DND-41 (cell line): Measurements from ENCODE around the gene ST7.

Experiments used
- ATAC-seq: fragments of 200-7000 bp; cut with Tn5 transposase; 3 replicates; pipeline ENCODE4 v1.9.1; 2021; ENCODE audit warnings: low read depth; ENCODE audit not compliant: insufficient read depth
- DNase-seq: peaks from one replicate; pipeline ENCODE4 v3.0.0-alpha.2; 2020
- H2AFZ ChIP-seq: 2 replicates; pipeline ENCODE4 v1.6.0; 2012; ENCODE audit warnings: low read depth, low read length
- H3K27ac ChIP-seq: 2 replicates; pipeline ENCODE4 v1.5.1; 2012; ENCODE audit warnings: low read length, inconsistent platforms
- H3K27me3 ChIP-seq: fragments of 200-600 bp; sonication (generic); 2 replicates; pipeline ENCODE4 v1.6.0; 2012; ENCODE audit warnings: low read length, mild to moderate bottlenecking, inconsistent platforms; ENCODE audit not compliant: insufficient read depth, poor library complexity
- H3K36me3 ChIP-seq: 2 replicates; pipeline ENCODE4 v1.5.1; 2012; ENCODE audit warnings: low read length, inconsistent platforms; ENCODE audit not compliant: insufficient read depth
- H3K4me1 ChIP-seq: 2 replicates; pipeline ENCODE4 v1.5.1; 2012; ENCODE audit warnings: mild to moderate bottlenecking, low read length; ENCODE audit not compliant: insufficient read depth
- H3K4me2 ChIP-seq: 2 replicates; pipeline ENCODE4 v1.6.0; 2012; ENCODE audit warnings: mild to moderate bottlenecking, moderate library complexity, low read length, inconsistent platforms; ENCODE audit not compliant: insufficient read depth
- H3K4me3 ChIP-seq, 2 experiments: fragments of 200-600 bp in 1 of 2; shearing (Covaris generic) in 1 of 2; 2 replicates each; pipeline ENCODE4 v1.5.1; 2012 to 2016; ENCODE audit warnings: inconsistent platforms in 2 of 2, low read length in 2 of 2, mild to moderate bottlenecking in 2 of 2, low read depth in 1 of 2, moderate library complexity in 1 of 2
- H3K79me2 ChIP-seq: 2 replicates; pipeline ENCODE4 v1.6.0; 2012; ENCODE audit warnings: low read length, inconsistent platforms; ENCODE audit not compliant: insufficient read depth
- H3K9ac ChIP-seq: 2 replicates; pipeline ENCODE4 v1.6.0; 2012; ENCODE audit warnings: low read depth, mild to moderate bottlenecking, inconsistent platforms, low read length, moderate library complexity
- H3K9me3 ChIP-seq: 2 replicates; pipeline ENCODE4 v1.5.1; 2012; ENCODE audit warnings: low read length, moderate library complexity, mild to moderate bottlenecking, inconsistent platforms; ENCODE audit not compliant: insufficient read depth, severe bottlenecking
- H4K20me1 ChIP-seq: 2 replicates; pipeline ENCODE4 v1.6.0; 2012; ENCODE audit warnings: low read length; ENCODE audit not compliant: insufficient read depth
- CTCF ChIP-seq: IDR thresholded peaks from 2 replicates; pipeline ENCODE4 v1.5.1; 2012; ENCODE audit warnings: borderline replicate concordance, low read length, moderate library complexity, mild to moderate bottlenecking; ENCODE audit not compliant: poor library complexity, severe bottlenecking; ENCODE audit errors: extremely low read depth
- EZH2 ChIP-seq: IDR thresholded peaks from 3 replicates; pipeline ENCODE4 v1.6.1; 2012; ENCODE audit warnings: borderline replicate concordance, low read depth, mild to moderate bottlenecking, moderate library complexity, low read length, inconsistent platforms; ENCODE audit not compliant: severe bottlenecking

The ST7 gene

DNA sequence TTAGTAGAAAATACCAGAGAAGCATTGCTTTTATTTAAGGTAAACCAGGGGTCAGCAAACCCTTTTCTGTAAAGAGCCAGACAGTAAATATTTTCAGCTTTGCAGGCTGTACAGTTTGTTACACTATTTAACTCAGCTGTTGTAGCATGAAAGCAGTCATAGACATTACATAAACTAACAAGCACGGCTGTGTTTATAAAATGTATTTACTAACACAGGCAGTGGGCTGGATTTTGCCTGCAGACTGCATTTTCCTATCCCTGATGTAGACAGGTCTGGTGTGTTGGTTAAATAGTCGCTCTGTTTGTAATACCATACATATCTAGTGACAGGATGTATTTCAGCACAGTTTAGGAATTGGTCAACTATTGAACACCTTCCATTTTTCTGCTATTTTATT, 129.3 kb downstream of the ST7 start:
- Histone ChIP-seq H3K36me3 (no peaks in the 10 kb centered on the region), H3K4me3 (no peak overlapping the region), H4K20me1 (no peaks in the 10 kb centered on the region), H3K9me3 (no peaks in the 10 kb centered on the region), H3K4me1 (peaks cover 16% of the 10 kb centered on the region), H3K27ac (no peak overlapping the region), H3K27me3 (peaks cover 5% of the 10 kb centered on the region), H3K9ac (no peak overlapping the region), H3K4me2 (no peak overlapping the region), H2AFZ (no peak overlapping the region), H3K79me2 (no peaks in the 10 kb centered on the region)
- TF ChIP-seq CTCF: no peak
- no peak for TF ChIP-seq EZH2
- DNase-seq (no peak), ATAC-seq (no peak)

DNA sequence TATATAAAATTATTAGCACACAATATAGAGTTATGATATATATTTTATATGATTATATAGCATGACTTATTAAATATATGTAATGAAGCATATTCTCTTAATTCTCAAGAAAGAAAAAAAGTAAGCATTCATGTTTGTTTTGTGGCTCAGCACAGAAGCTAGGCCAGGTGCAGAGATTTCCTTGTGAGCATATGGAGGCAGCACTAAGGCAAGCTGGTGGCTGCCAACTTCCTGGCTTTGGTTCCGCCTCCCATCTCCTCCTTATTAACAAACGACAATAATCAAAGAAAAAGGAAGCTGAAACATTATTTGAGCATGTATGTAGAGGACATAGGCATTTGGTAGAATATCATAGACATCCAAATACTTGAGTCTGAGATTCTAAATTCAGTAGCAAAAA, 130.3 kb downstream of the ST7 start:
- TF ChIP-seq EZH2 (no peak), CTCF (no peak)
- Histone ChIP-seq H3K79me2 (no peaks in the 10 kb centered on the region), H3K9me3 (no peaks in the 10 kb centered on the region), H3K4me3 (no peak overlapping the region), H2AFZ (no peak overlapping the region), H3K4me2 (no peak overlapping the region), H3K27me3 (peaks cover 5% of the 10 kb centered on the region), H3K36me3 (no peaks in the 10 kb centered on the region), H3K27ac (no peak overlapping the region), H4K20me1 (no peaks in the 10 kb centered on the region), H3K4me1 (peaks cover 26% of the 10 kb centered on the region), H3K9ac (no peak overlapping the region)
- no peak for ATAC-seq
- DNase-seq: no peak

DNA sequence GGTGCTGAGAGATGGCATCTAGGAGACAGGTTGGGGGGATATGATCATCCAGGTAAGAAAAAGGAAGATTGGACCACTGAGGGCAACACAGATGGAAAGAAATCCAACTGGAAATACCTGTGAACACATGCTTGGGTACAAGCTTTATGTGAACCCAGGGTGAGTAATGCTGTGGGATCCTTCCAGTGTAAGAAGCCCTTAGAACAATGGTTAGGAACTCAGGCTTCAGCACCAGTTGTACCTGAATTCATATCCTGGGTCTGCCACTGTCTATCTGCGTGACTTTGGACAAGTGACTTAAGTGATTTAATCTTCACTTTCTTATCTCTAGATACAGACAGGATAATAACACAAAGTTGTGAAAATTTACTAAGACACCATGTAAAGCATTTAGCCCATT, 131.0 kb downstream of the ST7 start:
- no peak for ATAC-seq
- H3K36me3 ChIP-seq: no peaks in the 10 kb centered on the region

More for the DNA sequence above, 131.0 kb downstream of the ST7 start:
- peaks cover 30% of the 10 kb centered on the region for H3K4me1 ChIP-seq
- H3K27me3 ChIP-seq: peaks cover 5% of the 10 kb centered on the region
- H3K4me2 ChIP-seq: no peak overlapping the region
- H3K79me2 ChIP-seq: no peaks in the 10 kb centered on the region
- no peak overlapping the region for H3K4me3 ChIP-seq
- H3K9me3 ChIP-seq: no peaks in the 10 kb centered on the region
- no peak for TF ChIP-seq CTCF
- H4K20me1 ChIP-seq: no peaks in the 10 kb centered on the region
- H3K9ac ChIP-seq: no peak overlapping the region
- DNase-seq: no peak
- H3K27ac ChIP-seq: no peak overlapping the region
- no peak overlapping the region for H2AFZ ChIP-seq
